Activated naive CD8-positive, alpha-beta T cell treated with anti-CD3 and anti-CD28 coated beads, Interleukin-2, amount 10 ng/mL, durations not matched to agents 7 days and 5 days (primary cell): Measurements from ENCODE around the gene PCGF2. TPM values are rescaled to one million over a fixed set of nuclear protein-coding genes. Genes with fewer than 3 reads are reported as not detected.

Experiments
- ATAC-seq: fragments of 150-1000 bp; cut with Tn5 transposase; one replicate; pipeline ENCODE4 v1.10.0; 2021; ENCODE audit warnings: low read depth, moderate library complexity
- POLR2A ChIA-PET: fragments of 350-600 bp; sonication (Branson Sonifier 250); formaldehyde crosslinking; loops from one replicate; lab custom pipeline; 2021; ENCODE audit warnings: antibody characterized with exemption; lab: Charles Lee
- DNase-seq: peaks from one replicate; pipeline ENCODE4 v3.0.0; 2021
- H3K27ac Mint-ChIP-seq: one replicate; pipeline ENCODE4 v1.8.0; 2022; ENCODE audit warnings: mild to moderate bottlenecking, mixed read lengths
- H3K27me3 Mint-ChIP-seq: one replicate; pipeline ENCODE4 v1.8.0; 2022; ENCODE audit warnings: mild to moderate bottlenecking, moderate library complexity, mixed read lengths
- H3K36me3 Mint-ChIP-seq: one replicate; pipeline ENCODE4 v1.8.0; 2021; ENCODE audit warnings: mild to moderate bottlenecking, mixed read lengths
- H3K4me1 Mint-ChIP-seq: one replicate; pipeline ENCODE4 v1.8.0; 2021; ENCODE audit warnings: mixed read lengths
- H3K4me3 Mint-ChIP-seq: one replicate; pipeline ENCODE4 v1.8.0; 2022; ENCODE audit warnings: mild to moderate bottlenecking, moderate library complexity, mixed read lengths
- H3K9me3 Mint-ChIP-seq: one replicate; pipeline ENCODE4 v1.8.0; 2021; ENCODE audit warnings: mixed read lengths
- total RNA-seq, 2 experiments: library from RNA; stranded (reverse); gene quantifications; one replicate each; pipeline ENCODE4 v1.2.3, GENCODE V29; 2021

The PCGF2 gene
- total RNA-seq, 2 experiments from 2014 or later = 1.8 to 2.0 TPM

DNA sequence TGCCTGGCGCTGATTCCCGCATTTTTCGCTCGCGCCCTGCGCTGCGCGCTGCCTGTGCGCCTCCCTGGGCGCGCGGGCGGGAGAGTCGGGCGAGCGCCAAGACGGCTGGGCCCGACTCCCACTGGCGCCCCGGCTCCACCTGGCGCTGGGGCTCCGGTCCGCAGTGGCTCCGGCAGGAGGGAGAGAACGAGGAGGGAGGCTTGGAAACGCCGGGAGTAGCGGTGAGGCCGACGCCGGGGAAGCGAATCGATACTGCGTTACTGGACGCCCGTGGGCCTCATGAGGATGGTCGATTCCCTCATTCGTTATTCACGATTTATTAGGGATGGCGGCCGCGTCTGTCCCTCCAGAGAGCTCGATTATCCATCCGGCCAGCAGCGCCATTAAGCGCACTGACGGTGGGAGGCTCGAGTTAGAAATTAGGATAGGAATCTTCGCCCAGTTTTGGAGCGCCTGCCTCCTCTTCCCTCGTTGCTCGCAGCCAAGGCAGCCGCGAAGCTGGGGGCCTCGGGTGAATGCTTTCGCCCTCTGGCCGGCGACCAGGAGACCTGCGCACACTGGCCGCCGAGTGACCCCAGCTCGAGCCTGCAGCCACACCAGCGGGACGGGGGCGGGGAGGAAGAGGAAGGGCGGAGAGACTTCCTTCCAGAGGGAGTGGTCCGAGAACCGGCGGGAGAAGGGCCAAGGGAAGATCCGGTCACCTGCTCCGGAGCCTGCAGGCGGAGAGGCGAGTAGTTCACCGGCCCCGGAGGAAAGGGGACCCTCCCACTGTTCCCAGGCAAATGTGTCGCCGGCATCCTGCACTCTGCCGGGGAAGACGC lies 1.3 kb upstream of the PCGF2 start:
- H3K36me3 Mint-ChIP-seq = peaks cover 8% of the 10 kb centered on the region
- DNase-seq (peak; percentile 56), ATAC-seq (no peak)
- H3K4me1 Mint-ChIP-seq = peaks cover 33% of the 10 kb centered on the region
- peak overlapping the region; percentile 98 for H3K4me3 Mint-ChIP-seq
- no peaks in the 10 kb centered on the region for H3K9me3 Mint-ChIP-seq
- POLR2A ChIA-PET = no interaction called here
- H3K27ac Mint-ChIP-seq = no peak overlapping the region
- H3K27me3 Mint-ChIP-seq = peaks cover 39% of the 10 kb centered on the region

DNA sequence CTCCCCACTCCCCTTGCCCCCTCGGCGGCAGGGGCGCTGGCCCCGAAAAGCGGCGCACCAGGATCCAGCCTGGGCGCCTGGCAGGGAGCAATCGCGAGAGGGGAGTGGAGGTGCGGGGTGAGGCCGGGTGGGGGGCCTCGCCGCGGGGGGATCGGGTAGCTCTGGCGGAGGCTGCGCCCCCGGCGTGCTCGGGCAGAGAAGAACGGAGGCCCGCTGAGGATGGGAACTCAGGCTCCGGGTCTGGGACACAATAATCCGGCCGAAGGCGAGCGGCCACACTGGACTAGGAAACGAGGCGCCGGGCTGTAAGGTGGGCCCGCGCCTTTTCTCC lies 721 bp upstream of the PCGF2 start:
- Mint-ChIP-seq H3K27me3 (peaks cover 39% of the 10 kb centered on the region), H3K27ac (no peak overlapping the region), H3K36me3 (peaks cover 6% of the 10 kb centered on the region), H3K4me3 (peak overlapping the region; percentile 56), H3K9me3 (no peaks in the 10 kb centered on the region), H3K4me1 (peaks cover 32% of the 10 kb centered on the region)
- ATAC-seq (no peak), DNase-seq (no peak)
- POLR2A ChIA-PET = no interaction called here

DNA sequence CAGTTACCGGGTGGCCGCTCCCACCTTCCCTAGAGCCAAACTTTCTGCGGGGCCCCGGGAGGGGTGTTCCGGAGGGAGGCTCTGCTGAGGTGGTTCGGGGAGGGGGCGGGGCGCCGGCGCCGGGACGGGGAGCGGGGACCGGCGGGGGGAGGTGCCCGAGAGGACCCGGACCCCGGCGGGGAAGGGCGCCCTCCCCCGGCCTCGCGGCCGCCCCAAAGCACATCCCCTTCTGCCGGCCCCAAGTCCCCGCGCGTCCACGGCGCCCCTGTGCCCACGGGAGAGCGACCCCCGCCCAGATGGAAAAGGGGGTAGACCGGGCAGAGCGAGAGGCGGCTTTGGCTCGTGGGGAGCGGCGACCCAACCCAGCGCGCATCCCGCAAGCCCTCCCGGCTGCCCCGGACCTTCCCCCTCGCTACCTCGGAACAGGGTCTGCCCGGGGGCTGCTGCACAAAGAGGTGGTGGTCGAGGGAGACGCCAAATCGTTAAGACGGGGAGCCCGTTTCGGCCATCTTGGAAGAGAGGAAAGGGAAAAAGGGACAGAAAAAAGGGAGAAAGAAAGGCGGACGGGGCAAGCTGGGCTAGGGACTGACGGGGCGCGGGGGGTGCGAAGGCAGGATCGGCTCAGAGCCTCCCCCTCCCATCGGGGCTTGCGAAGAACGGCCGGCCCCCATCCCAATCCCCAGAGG lies 530 bp downstream of the PCGF2 start:
- POLR2A ChIA-PET = no interaction called here
- H3K36me3 Mint-ChIP-seq = peaks cover 3% of the 10 kb centered on the region
- peak overlapping the region; percentile 79 for H3K4me3 Mint-ChIP-seq
- H3K9me3 Mint-ChIP-seq = no peaks in the 10 kb centered on the region
- H3K4me1 Mint-ChIP-seq = peaks cover 29% of the 10 kb centered on the region
- H3K27me3 Mint-ChIP-seq = peaks cover 41% of the 10 kb centered on the region
- DNase-seq (no peak), ATAC-seq (no peak)
- no peak overlapping the region for H3K27ac Mint-ChIP-seq

GRCh38 chr17:38746849-38747462 lies 1.2 kb downstream of the PCGF2 start:
- H3K9me3 Mint-ChIP-seq = no peaks in the 10 kb centered on the region
- H3K4me3 Mint-ChIP-seq = peak overlapping the region; percentile 69
- ATAC-seq (no peak), DNase-seq (no peak)
- POLR2A ChIA-PET = no interaction called here
- peaks cover 41% of the 10 kb centered on the region for H3K27me3 Mint-ChIP-seq
- peaks cover 2% of the 10 kb centered on the region for H3K36me3 Mint-ChIP-seq
- no peak overlapping the region for H3K27ac Mint-ChIP-seq
- peaks cover 30% of the 10 kb centered on the region for H3K4me1 Mint-ChIP-seq

DNA sequence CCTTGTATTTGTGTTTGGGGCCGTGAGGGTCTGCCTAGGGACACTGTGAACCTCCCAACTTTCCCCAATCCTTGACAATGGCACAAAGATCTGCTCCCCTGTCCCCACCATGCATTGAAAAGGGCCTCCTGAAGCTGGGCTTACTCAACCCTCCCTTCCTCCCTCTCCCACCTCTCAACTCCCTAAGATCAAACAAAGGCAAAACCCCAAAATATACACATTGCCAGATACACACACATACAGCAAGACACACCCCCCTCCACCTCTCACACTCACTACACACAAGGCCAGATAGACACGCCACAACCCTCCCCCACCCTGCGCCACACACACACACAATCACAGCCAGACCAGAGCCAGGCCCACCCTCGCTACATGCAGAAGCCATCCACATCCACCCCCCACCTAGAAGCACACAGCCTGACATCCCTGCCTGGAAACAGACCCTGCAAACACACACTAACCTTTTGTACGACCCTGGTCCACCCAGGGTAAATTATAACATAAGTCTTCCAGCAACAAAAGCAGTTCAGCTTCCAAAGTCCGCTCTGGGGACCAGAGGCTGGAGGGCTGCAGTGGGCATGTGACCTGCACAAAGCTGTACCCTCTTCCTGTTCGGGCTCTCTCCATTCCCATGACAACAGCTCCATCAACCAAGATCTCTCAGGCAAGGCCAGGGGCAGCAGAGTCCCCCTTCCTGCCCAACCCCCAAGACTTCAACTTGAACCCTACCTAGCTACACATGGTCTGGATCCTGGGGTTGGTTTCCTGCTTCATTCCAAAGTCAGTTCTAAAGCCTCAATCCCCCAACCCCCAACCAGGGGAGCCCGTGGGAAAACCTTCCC lies 1.9 kb downstream of the PCGF2 start:
- no peaks in the 10 kb centered on the region for H3K36me3 Mint-ChIP-seq
- POLR2A ChIA-PET = no interaction called here
- H3K27me3 Mint-ChIP-seq = peaks cover 39% of the 10 kb centered on the region
- H3K9me3 Mint-ChIP-seq = no peaks in the 10 kb centered on the region
- DNase-seq (no peak), ATAC-seq (no peak)
- no peak overlapping the region for H3K27ac Mint-ChIP-seq
- peaks cover 23% of the 10 kb centered on the region for H3K4me1 Mint-ChIP-seq
- H3K4me3 Mint-ChIP-seq = peak overlapping the region; percentile 69

GRCh38 chr17:38745545-38745944 lies 2.6 kb downstream of the PCGF2 start:
- no peaks in the 10 kb centered on the region for H3K36me3 Mint-ChIP-seq
- POLR2A ChIA-PET = no interaction called here
- peaks cover 33% of the 10 kb centered on the region for H3K27me3 Mint-ChIP-seq
- H3K9me3 Mint-ChIP-seq = no peaks in the 10 kb centered on the region
- DNase-seq (no peak), ATAC-seq (no peak)
- no peak overlapping the region for H3K27ac Mint-ChIP-seq
- peaks cover 17% of the 10 kb centered on the region for H3K4me1 Mint-ChIP-seq
- no peak overlapping the region for H3K4me3 Mint-ChIP-seq

DNA sequence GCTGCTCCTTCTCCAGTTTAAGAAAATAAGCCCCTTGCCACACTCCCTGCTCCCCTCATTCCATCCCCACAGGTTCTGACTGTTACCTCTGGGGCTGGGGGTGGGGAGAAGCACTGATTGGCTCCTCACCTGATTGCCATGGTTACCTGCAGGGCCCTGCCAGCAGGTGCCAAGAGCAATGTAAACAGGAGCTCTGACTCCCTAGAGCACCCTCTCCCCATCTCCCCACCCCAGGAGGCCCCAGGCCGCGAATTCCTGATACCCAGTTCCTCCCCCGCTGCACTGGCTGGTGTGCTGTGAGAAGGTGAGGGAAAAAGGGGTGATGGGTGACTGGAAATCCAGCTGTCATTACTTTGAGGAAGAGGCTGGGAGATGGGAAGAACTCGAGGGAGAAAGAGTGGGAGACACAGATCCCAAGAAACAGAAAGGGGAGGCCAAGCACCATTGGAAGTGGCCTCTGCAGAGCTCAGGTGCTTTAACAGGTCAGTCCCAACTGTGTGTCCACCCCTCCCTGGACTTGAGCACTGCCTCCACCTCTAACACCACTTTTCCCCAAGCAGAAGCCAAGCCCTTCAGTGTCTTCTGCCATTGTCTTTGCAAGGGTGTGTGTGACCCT lies 4.5 kb downstream of the PCGF2 start:
- H3K4me1 Mint-ChIP-seq = peaks cover 15% of the 10 kb centered on the region
- no peak overlapping the region for H3K4me3 Mint-ChIP-seq
- no peaks in the 10 kb centered on the region for H3K9me3 Mint-ChIP-seq
- H3K27ac Mint-ChIP-seq = no peak overlapping the region
- ATAC-seq = no peak
- DNase-seq = no peak
- POLR2A ChIA-PET = interaction anchor here (0.6 to 0.7 kb wide), 3 partner anchors 12 to 463 kb away, joined by 3 to 4 read pairs (median 3); no protein-coding TSS in a partner anchor
- peaks cover 22% of the 10 kb centered on the region for H3K27me3 Mint-ChIP-seq
- no peaks in the 10 kb centered on the region for H3K36me3 Mint-ChIP-seq

DNA sequence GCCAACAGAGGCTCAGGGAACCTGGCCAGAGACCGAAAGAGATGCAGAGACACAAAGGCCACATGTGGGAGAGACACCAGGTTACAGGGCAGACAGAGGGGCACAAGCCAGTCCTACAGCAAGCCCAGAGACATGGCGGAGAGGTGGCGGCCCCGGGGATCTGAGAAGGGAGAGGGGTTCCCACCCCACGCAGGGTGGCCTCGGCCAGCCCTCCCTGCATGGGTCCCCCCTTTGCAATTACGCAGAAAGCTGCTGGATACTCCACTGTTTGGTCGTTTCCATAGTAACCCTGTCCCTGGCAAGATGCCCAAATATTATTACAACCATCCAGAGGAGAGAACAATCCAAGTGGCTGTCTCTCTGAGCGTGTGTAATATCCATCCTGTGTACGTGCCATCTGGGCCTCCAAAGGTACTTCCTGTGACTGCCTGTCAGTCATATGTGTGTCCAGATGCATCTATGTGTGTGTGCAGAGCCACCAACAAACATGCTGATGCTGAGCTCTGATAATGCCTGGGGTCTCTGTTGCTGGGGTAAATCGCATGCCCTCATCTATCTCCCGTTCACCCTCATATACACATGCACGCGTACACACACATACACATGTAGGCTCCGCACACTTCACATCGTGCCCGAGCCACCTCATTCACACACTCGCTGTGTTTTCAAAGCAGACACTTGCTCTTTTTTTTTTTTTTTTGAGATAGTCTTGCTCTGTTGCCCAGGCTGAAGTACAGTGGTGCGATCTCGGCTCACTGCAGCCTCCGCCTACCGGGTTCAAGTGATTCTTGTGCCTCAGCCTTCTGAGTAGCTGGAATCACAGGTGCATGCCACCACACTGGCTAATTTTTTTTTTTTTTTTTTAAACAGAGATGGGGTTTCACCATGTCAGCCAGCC lies 5.5 kb downstream of the PCGF2 start:
- H3K27me3 Mint-ChIP-seq = peaks cover 19% of the 10 kb centered on the region
- no peaks in the 10 kb centered on the region for H3K9me3 Mint-ChIP-seq
- no peaks in the 10 kb centered on the region for H3K36me3 Mint-ChIP-seq
- no peak for DNase-seq
- POLR2A ChIA-PET = interaction anchor here (0.7 to 1.2 kb wide), 4 partner anchors 10 to 464 kb away, joined by 3 to 4 read pairs (median 3); partner anchors contain the start of gene PSMB3
- peak overlapping the region; percentile 46 for H3K27ac Mint-ChIP-seq
- peaks cover 15% of the 10 kb centered on the region for H3K4me1 Mint-ChIP-seq
- no peak overlapping the region for H3K4me3 Mint-ChIP-seq
- ATAC-seq = peak; percentile 69

- Mint-ChIP-seq H3K27me3 (peaks cover 15% of the 10 kb centered on the region), H3K27ac (peak overlapping the region; percentile 46), H3K4me1 (peaks cover 15% of the 10 kb centered on the region), H3K36me3 (no peaks in the 10 kb centered on the region), H3K4me3 (no peak overlapping the region), H3K9me3 (no peaks in the 10 kb centered on the region)
- POLR2A ChIA-PET = interaction anchor here (1.2 kb wide), 1 partner anchor 10 kb away, joined by 3 read pairs; the partner anchor contains the start of gene PSMB3
- no peak for DNase-seq
- ATAC-seq = no peak
Measured at GRCh38 chr17:38741921-38742410, 6.2 kb downstream of the PCGF2 start.

GRCh38 chr17:38741461-38741860 lies 6.7 kb downstream of the PCGF2 start:
- Mint-ChIP-seq H3K4me1 (peaks cover 11% of the 10 kb centered on the region), H3K4me3 (no peak overlapping the region), H3K27me3 (peaks cover 10% of the 10 kb centered on the region), H3K36me3 (no peaks in the 10 kb centered on the region), H3K27ac (no peak overlapping the region), H3K9me3 (no peaks in the 10 kb centered on the region)
- ATAC-seq = no peak
- no peak for DNase-seq
- POLR2A ChIA-PET = no interaction called here

GRCh38 chr17:38740806-38741205 lies 7.3 kb downstream of the PCGF2 start:
- Mint-ChIP-seq H3K9me3 (no peaks in the 10 kb centered on the region), H3K36me3 (no peaks in the 10 kb centered on the region), H3K27ac (no peak overlapping the region), H3K4me3 (no peak overlapping the region), H3K4me1 (peaks cover 5% of the 10 kb centered on the region), H3K27me3 (peaks cover 4% of the 10 kb centered on the region)
- ATAC-seq (no peak), DNase-seq (no peak)
- POLR2A ChIA-PET = no interaction called here

DNA sequence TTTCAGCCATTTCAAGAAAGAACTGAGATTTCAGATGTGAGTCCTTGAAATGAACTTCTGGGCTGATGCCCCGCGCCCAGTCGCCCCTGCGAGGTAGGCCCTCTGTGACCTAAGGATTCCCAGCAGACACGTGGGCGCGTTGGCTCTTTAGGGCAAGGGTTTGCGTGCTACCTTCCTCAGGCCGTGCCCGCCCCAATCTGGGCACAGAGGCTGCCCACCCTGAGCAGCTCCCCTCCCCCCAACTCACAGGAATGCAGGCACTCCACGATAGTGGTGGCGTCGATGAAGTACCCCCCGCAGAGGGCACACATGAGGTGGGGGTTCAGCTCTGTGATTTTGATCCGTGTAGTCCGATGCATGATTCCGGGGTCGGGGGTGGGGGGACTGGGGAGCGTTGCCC lies 8.1 kb downstream of the PCGF2 start:
- Mint-ChIP-seq H3K36me3 (no peaks in the 10 kb centered on the region), H3K4me3 (no peak overlapping the region), H3K4me1 (peaks cover 5% of the 10 kb centered on the region), H3K27ac (no peak overlapping the region), H3K27me3 (peaks cover 2% of the 10 kb centered on the region), H3K9me3 (no peaks in the 10 kb centered on the region)
- POLR2A ChIA-PET = no interaction called here
- no peak for ATAC-seq
- DNase-seq = no peak
